DOHH2 (cell line): Measurements from ENCODE around the gene VWA7.
"Not testable (repeated sequence)": the region's sequence is repeated elsewhere in the genome, so short reads cannot be mapped to it uniquely, and the experiment has no call there.

Experiments
- H3F3A ChIP-seq: fragments of 200-600 bp; sonication (generic), shearing (Covaris generic); 2 replicates; pipeline ENCODE4 v1.6.0; 2016; ENCODE audit warnings: antibody characterized with exemption, mild to moderate bottlenecking; ENCODE audit not compliant: control insufficient read depth, insufficient read depth
- H3K27ac ChIP-seq: fragments of 200-600 bp; sonication (generic); 2 replicates; pipeline ENCODE4 v1.5.1; 2014; ENCODE audit warnings: low read depth, mild to moderate bottlenecking, low read length, moderate library complexity
- H3K27me3 ChIP-seq: fragments of 200-600 bp; sonication (generic); 2 replicates; pipeline ENCODE4 v1.6.1; 2014; ENCODE audit warnings: mild to moderate bottlenecking, low read length, mixed read lengths; ENCODE audit not compliant: control insufficient read depth
- H3K36me3 ChIP-seq: fragments of 200-600 bp; sonication (generic); 2 replicates; pipeline ENCODE4 v1.6.1; 2014; ENCODE audit warnings: mild to moderate bottlenecking, low read length, moderate library complexity, mixed read lengths; ENCODE audit not compliant: control insufficient read depth
- H3K4me1 ChIP-seq: fragments of 200-600 bp; sonication (generic); 2 replicates; pipeline ENCODE4 v1.6.1; 2014; ENCODE audit warnings: mild to moderate bottlenecking, low read length, mixed read lengths; ENCODE audit not compliant: control insufficient read depth
- H3K4me2 ChIP-seq: fragments of 200-600 bp; sonication (generic); 2 replicates; pipeline ENCODE4 v1.6.0; 2014; ENCODE audit warnings: mild to moderate bottlenecking, low read length, moderate library complexity
- H3K4me3 ChIP-seq: fragments of 200-600 bp; sonication (generic); 2 replicates; pipeline ENCODE4 v1.5.1; 2014; ENCODE audit warnings: mild to moderate bottlenecking, low read length, mixed read lengths
- H3K79me2 ChIP-seq: fragments of 200-600 bp; sonication (generic); 2 replicates; pipeline ENCODE4 v1.6.1; 2014; ENCODE audit warnings: mild to moderate bottlenecking, low read length, mixed read lengths; ENCODE audit not compliant: control insufficient read depth
- H3K9me2 ChIP-seq: fragments of 200-600 bp; sonication (generic); replicated peaks from 2 replicates; pipeline ENCODE4 v1.6.1; 2014; ENCODE audit warnings: mild to moderate bottlenecking, low read length, mixed read lengths; ENCODE audit not compliant: control insufficient read depth
- H3K9me3 ChIP-seq: fragments of 200-600 bp; sonication (generic); 2 replicates; pipeline ENCODE4 v1.6.1; 2014; ENCODE audit warnings: antibody characterized with exemption, low read length, mixed read lengths; ENCODE audit not compliant: control insufficient read depth, insufficient read depth
- H4K20me1 ChIP-seq: fragments of 200-600 bp; sonication (generic); 2 replicates; pipeline ENCODE4 v1.6.0; 2014; ENCODE audit warnings: low read depth, mild to moderate bottlenecking, antibody characterized with exemption, low read length, moderate library complexity; ENCODE audit not compliant: control insufficient read depth, insufficient read depth
- EZH2phosphoT487 ChIP-seq: fragments of 200-600 bp; sonication (generic); IDR thresholded peaks from 2 replicates; pipeline ENCODE4 v1.6.1; 2017; ENCODE audit warnings: borderline replicate concordance, mild to moderate bottlenecking, antibody characterized with exemption, low read length, moderate library complexity, mixed read lengths
- TF ChIP-seq, protein P1 (sequence below): fragments of 200-600 bp; sonication (generic); IDR thresholded peaks from one replicate; pipeline ENCODE4 v1.5.1; 2014; ENCODE audit warnings: antibody characterized with exemption, mild to moderate bottlenecking, low read depth, low read length; ENCODE audit not compliant: poor library complexity, severe bottlenecking

VWA7 gene

GRCh38 chr6:31776989-31777666 lies at the start of gene VWA7:
Gene VWA7, minus strand, starts transcription at chr6:31777328. Its CDS starts 549 bp downstream, at chr6:31776779.
- H3K4me2 ChIP-seq = peak within 1 kb of the TSS; percentile 43
- no peaks in the 10 kb centered on the region for H3K79me2 ChIP-seq
- no peaks in the 10 kb centered on the region for H3K27me3 ChIP-seq
- H3F3A ChIP-seq = no peaks in the 10 kb centered on the region
- H4K20me1 ChIP-seq = no peaks in the 10 kb centered on the region
- H3K27ac ChIP-seq = no peak within 1 kb of the TSS
- H3K4me1 ChIP-seq = peaks cover 17% of the 10 kb centered on the region
- peak within 1 kb of the TSS; percentile 19; the same call in 1 of the 2 replicates for H3K4me3 ChIP-seq
- H3K9me3 ChIP-seq = no peaks in the 10 kb centered on the region
- peaks cover 44% of the 10 kb centered on the region for H3K36me3 ChIP-seq
- TF ChIP-seq, protein P1, sequence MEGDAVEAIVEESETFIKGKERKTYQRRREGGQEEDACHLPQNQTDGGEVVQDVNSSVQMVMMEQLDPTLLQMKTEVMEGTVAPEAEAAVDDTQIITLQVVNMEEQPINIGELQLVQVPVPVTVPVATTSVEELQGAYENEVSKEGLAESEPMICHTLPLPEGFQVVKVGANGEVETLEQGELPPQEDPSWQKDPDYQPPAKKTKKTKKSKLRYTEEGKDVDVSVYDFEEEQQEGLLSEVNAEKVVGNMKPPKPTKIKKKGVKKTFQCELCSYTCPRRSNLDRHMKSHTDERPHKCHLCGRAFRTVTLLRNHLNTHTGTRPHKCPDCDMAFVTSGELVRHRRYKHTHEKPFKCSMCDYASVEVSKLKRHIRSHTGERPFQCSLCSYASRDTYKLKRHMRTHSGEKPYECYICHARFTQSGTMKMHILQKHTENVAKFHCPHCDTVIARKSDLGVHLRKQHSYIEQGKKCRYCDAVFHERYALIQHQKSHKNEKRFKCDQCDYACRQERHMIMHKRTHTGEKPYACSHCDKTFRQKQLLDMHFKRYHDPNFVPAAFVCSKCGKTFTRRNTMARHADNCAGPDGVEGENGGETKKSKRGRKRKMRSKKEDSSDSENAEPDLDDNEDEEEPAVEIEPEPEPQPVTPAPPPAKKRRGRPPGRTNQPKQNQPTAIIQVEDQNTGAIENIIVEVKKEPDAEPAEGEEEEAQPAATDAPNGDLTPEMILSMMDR = no peak
- TF ChIP-seq EZH2phosphoT487 = no peak
- no peaks in the 10 kb centered on the region for H3K9me2 ChIP-seq

GRCh38 chr6:31826793-31827285 lies 49.7 kb upstream of the VWA7 start:
- Histone ChIP-seq H3K4me3 (peak overlapping the region; percentile 90), H3F3A (peaks cover 38% of the 10 kb centered on the region), H3K9me3 (no peaks in the 10 kb centered on the region), H3K4me2 (peak overlapping the region; percentile 99), H3K9me2 (no peaks in the 10 kb centered on the region), H3K79me2 (peaks cover 34% of the 10 kb centered on the region), H4K20me1 (no peaks in the 10 kb centered on the region), H3K4me1 (peaks cover 56% of the 10 kb centered on the region), H3K36me3 (peaks cover 7% of the 10 kb centered on the region), H3K27ac (peak overlapping the region; percentile 75), H3K27me3 (no peaks in the 10 kb centered on the region)
- TF ChIP-seq, protein P1 = no peak
- no peak for TF ChIP-seq EZH2phosphoT487

DNA sequence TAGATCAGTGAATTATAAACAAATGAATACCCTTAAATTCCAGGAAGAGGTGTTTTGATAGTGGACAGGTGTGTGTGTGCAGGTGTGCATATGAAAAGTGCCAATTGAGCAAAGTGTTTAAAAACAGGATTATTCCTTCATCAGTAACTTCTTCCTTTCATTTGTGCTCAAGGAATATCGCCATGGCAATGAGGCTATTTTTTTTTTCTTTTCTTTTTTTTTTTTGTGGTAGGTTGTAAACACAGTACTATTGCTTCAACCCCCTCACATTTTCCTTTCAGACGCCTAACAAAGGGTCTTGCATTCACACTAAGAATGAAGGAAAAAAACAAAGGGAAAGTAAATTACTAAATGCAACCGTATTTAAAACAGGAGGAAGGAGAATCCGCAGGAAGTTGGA lies 48.4 kb upstream of the VWA7 start:
- TF ChIP-seq, protein P1 = no peak
- TF ChIP-seq EZH2phosphoT487 = no peak
- H3F3A ChIP-seq = peaks cover 31% of the 10 kb centered on the region
- H4K20me1 ChIP-seq = no peaks in the 10 kb centered on the region
- H3K9me3 ChIP-seq = no peaks in the 10 kb centered on the region
- H3K4me3 ChIP-seq = no peak overlapping the region
- peaks cover 22% of the 10 kb centered on the region for H3K79me2 ChIP-seq
- H3K36me3 ChIP-seq = no peaks in the 10 kb centered on the region
- H3K4me1 ChIP-seq = peaks cover 53% of the 10 kb centered on the region
- no peaks in the 10 kb centered on the region for H3K9me2 ChIP-seq
- no peak overlapping the region for H3K27ac ChIP-seq
- no peaks in the 10 kb centered on the region for H3K27me3 ChIP-seq
- H3K4me2 ChIP-seq = peak overlapping the region; percentile 99; the same call in 1 of the 2 replicates

DNA sequence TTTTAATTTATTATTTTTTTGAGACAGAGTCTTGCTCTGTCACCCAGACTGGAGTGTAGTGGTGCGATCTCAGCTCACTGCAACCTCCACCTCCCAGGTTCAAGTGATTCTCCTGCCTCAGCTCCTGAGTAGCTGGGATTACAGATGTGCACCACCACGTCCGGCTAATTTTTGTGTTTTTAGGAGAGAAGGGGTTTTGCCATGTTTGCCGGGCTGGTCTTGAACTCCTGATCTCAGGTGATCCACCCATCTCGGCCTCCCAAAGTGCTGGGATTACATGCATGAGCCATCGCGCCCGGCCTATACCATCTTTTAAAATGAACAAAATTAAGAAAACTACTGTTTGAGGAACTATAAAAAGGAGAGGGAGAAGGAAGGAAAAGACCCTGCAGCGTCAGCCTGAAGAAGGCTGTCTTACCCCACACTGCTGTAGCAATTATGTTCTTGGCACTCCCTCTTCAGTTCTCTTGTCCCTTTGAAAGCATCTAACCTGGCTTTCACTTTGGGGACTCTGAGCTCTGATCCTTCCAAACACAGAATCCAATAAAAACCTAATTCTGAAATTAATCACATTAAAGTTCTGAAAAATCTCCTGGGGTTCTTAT lies 46.6 kb upstream of the VWA7 start:
- H3K79me2 ChIP-seq = peaks cover 11% of the 10 kb centered on the region
- H3K36me3 ChIP-seq, H3K27ac ChIP-seq, H3K27me3 ChIP-seq, H3K9me3 ChIP-seq, H3K9me2 ChIP-seq, H3K4me3 ChIP-seq, H4K20me1 ChIP-seq: not testable (repeated sequence)
- H3F3A ChIP-seq = peaks cover 30% of the 10 kb centered on the region
- 0 out of 2 replicates have a peak overlapping the region, but pooled peaks have one; percentile 12 for H3K4me2 ChIP-seq
- H3K4me1 ChIP-seq = peaks cover 52% of the 10 kb centered on the region
